Measurements from ENCODE around the gene IRF1. TPM values are rescaled to one million over a fixed set of nuclear protein-coding genes. Genes with fewer than 3 reads are reported as not detected.

IRF1 gene
- total and polyA plus RNA-seq, 4 donors = 32.9 to 141 (median 68.5) TPM

DNA sequence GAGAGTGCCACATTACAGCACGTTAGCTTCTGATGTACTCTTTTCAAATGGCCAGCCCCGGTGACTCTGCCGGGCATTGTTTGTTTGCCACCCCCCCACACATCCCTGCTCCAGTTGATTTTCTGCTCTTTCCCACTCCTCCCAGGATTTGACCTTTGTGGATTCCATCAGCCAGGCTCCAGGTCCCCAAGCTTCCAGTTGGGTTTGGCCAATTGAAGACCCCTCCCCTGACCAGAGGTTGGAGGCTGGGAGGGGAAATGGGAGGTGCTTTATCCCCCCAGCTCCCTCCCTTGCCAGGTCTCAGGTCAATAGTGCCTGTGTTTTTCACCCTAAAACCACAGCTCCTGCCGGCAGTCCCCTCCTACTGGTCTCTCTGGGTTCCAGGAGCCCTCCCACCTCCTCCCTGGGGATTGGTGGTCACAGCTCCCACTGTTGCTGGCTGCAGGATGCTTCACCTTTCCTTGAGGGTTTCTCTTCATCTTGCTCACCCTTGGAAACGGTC is 34.9 kb downstream of the IRF1 start:
- TF ChIP-seq, protein P1, sequence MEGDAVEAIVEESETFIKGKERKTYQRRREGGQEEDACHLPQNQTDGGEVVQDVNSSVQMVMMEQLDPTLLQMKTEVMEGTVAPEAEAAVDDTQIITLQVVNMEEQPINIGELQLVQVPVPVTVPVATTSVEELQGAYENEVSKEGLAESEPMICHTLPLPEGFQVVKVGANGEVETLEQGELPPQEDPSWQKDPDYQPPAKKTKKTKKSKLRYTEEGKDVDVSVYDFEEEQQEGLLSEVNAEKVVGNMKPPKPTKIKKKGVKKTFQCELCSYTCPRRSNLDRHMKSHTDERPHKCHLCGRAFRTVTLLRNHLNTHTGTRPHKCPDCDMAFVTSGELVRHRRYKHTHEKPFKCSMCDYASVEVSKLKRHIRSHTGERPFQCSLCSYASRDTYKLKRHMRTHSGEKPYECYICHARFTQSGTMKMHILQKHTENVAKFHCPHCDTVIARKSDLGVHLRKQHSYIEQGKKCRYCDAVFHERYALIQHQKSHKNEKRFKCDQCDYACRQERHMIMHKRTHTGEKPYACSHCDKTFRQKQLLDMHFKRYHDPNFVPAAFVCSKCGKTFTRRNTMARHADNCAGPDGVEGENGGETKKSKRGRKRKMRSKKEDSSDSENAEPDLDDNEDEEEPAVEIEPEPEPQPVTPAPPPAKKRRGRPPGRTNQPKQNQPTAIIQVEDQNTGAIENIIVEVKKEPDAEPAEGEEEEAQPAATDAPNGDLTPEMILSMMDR (IDR thresholded peaks at IDR 0.05; ENCODE audit: control extremely low read depth, extremely low read depth) = no peak
- Histone ChIP-seq H3K4me3 (no peak overlapping the region), H3K27me3 (ENCODE audit: control insufficient read depth in 3 of 3, insufficient read depth in 3 of 3, low read length in 2 of 3) (no peaks in the 10 kb centered on the region), H3K4me1 (ENCODE audit: control insufficient read depth in 5 of 5, insufficient read depth in 5 of 5, low read length in 5 of 5) (peaks cover 4 to 39% (median 7%) of the 10 kb centered on the region in 5 donors), H3K9ac (ENCODE audit: insufficient read depth in 1 of 2, low read length in 2 of 2) (no peak overlapping the region), H3K27ac (ENCODE audit: low read depth in 1 of 2, low read length in 1 of 2) (peak overlapping the region; percentile 11 to 99), H3K9me3 (ENCODE audit: control insufficient read depth in 4 of 4, insufficient read depth in 3 of 4, low read length in 3 of 4) (no peaks in the 10 kb centered on the region), H3K36me3 (ENCODE audit: control insufficient read depth in 4 of 4, insufficient read depth in 4 of 4, low read length in 4 of 4) (peaks cover 0 to 7% (median 4%) of the 10 kb centered on the region in 4 donors)
- ATAC-seq (ENCODE audit: insufficient read depth, low FRiP score) (no peak), DNase-seq (no peak)
- WGBS, 2 donors = 34 to 36% methylated on average over 5 of the region's 5 CpGs

DNA sequence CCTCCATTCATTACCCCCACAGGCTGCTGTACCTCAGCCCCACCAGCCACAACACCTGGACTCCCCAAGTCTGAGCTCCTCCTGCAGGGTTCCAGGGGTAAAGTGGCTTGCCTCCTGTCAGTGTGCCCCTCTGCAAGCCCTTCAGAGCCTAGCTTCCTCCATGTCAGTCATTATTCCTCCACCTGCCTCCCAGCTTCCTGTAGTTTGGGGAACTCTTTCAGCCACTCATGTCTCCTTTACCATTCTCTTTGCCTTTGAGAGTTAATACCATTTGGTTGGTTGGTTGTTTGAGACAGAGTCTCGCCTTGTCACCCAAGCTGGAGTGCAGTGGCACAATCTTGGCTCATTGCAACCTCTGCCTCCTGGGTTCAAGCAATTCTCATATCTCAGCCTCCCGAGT is 36.2 kb downstream of the IRF1 start:
- Histone ChIP-seq H3K27ac (ENCODE audit: low read depth in 1 of 2, low read length in 1 of 2) (peak overlapping the region in 1 of 2 donors; percentile 69), H3K27me3 (ENCODE audit: control insufficient read depth in 3 of 3, insufficient read depth in 3 of 3, low read length in 2 of 3) (no peaks in the 10 kb centered on the region), H3K9me3 (ENCODE audit: control insufficient read depth in 4 of 4, insufficient read depth in 3 of 4, low read length in 3 of 4) (no peaks in the 10 kb centered on the region), H3K4me3 (no peak overlapping the region), H3K9ac (ENCODE audit: insufficient read depth in 1 of 2, low read length in 2 of 2) (no peak overlapping the region), H3K36me3 (ENCODE audit: control insufficient read depth in 4 of 4, insufficient read depth in 4 of 4, low read length in 4 of 4) (peaks cover 0 to 7% (median 5%) of the 10 kb centered on the region in 4 donors), H3K4me1 (ENCODE audit: control insufficient read depth in 5 of 5, insufficient read depth in 5 of 5, low read length in 5 of 5) (peaks cover 4 to 30% (median 9%) of the 10 kb centered on the region in 5 donors)
- ATAC-seq (ENCODE audit: insufficient read depth, low FRiP score) = no peak
- WGBS, 2 donors = 87 to 89% methylated on average over 2 of the region's 2 CpGs
- TF ChIP-seq, protein P1 (IDR thresholded peaks at IDR 0.05; ENCODE audit: control extremely low read depth, extremely low read depth) = no peak
- no peak for DNase-seq

DNA sequence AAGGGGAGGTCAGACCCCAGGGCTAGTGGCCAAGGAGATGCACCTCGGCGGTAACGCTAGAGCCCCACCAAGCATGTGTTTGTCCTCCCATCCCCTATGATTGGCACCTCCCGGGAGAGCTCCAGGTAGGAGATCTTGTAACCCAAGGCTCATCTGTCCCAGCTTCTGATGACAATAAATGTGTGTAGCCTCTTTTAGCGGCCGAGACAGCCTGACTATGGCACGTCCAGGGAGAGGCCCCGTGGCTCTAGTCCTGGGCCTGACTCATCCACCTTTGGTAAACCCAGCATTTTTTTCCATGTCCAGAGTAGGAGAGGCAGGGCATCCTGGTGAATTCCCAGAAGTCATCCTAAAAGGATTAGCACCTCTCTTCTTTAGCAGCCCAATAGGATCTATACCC is 39.2 kb downstream of the IRF1 start:
- no peak overlapping the region for H3K9ac ChIP-seq (ENCODE audit: insufficient read depth in 1 of 2, low read length in 2 of 2)
- no peak overlapping the region for H3K4me3 ChIP-seq
- WGBS, 2 donors = 89 to 91% methylated on average over 8 of the region's 8 CpGs
- TF ChIP-seq, protein P1 (IDR thresholded peaks at IDR 0.05; ENCODE audit: control extremely low read depth, extremely low read depth) = no peak
- DNase-seq (no peak), ATAC-seq (ENCODE audit: insufficient read depth, low FRiP score) (no peak)
- peak overlapping the region in 1 of 2 donors; percentile 20 for H3K27ac ChIP-seq (ENCODE audit: low read depth in 1 of 2, low read length in 1 of 2)
- no peaks in the 10 kb centered on the region for H3K27me3 ChIP-seq (ENCODE audit: control insufficient read depth in 3 of 3, insufficient read depth in 3 of 3, low read length in 2 of 3)
- H3K4me1 ChIP-seq (ENCODE audit: control insufficient read depth in 5 of 5, insufficient read depth in 5 of 5, low read length in 5 of 5) = peaks cover 0 to 25% (median 13%) of the 10 kb centered on the region in 5 donors
- peaks cover 0 to 9% (median 6%) of the 10 kb centered on the region in 4 donors for H3K36me3 ChIP-seq (ENCODE audit: control insufficient read depth in 4 of 4, insufficient read depth in 4 of 4, low read length in 4 of 4)
- no peaks in the 10 kb centered on the region for H3K9me3 ChIP-seq (ENCODE audit: control insufficient read depth in 4 of 4, insufficient read depth in 3 of 4, low read length in 3 of 4)

DNA sequence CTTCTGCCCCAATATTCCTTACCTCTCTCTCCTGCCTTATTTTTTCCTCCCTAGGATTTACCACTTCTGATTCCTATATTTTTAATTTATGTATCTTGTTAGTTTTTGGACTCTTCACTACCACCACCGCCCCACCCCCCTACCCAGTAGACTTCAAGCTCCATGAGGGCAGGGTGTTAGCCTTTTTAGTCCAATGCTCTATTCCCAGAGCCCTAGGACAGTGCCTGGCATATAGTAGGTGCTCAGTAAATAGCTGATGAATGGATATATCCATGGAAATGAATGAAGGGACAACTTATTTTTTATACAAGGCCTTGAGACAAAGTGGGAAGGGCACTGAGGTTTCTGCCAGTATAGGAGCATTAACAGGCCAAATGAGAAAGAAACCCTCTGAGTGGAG is 41.5 kb downstream of the IRF1 start:
- 95 to 100% methylated on average over 1 of the region's 1 CpG for WGBS, 2 donors
- TF ChIP-seq, protein P1 (IDR thresholded peaks at IDR 0.05; ENCODE audit: control extremely low read depth, extremely low read depth) = no peak
- ATAC-seq (ENCODE audit: insufficient read depth, low FRiP score) = no peak
- Histone ChIP-seq H3K27ac (ENCODE audit: low read depth in 1 of 2, low read length in 1 of 2) (no peak overlapping the region), H3K9ac (ENCODE audit: insufficient read depth in 1 of 2, low read length in 2 of 2) (no peak overlapping the region), H3K36me3 (ENCODE audit: control insufficient read depth in 4 of 4, insufficient read depth in 4 of 4, low read length in 4 of 4) (peaks cover 0 to 9% (median 5%) of the 10 kb centered on the region in 4 donors), H3K9me3 (ENCODE audit: control insufficient read depth in 4 of 4, insufficient read depth in 3 of 4, low read length in 3 of 4) (no peaks in the 10 kb centered on the region), H3K4me3 (no peak overlapping the region), H3K27me3 (ENCODE audit: control insufficient read depth in 3 of 3, insufficient read depth in 3 of 3, low read length in 2 of 3) (no peaks in the 10 kb centered on the region), H3K4me1 (ENCODE audit: control insufficient read depth in 5 of 5, insufficient read depth in 5 of 5, low read length in 5 of 5) (peaks cover 20 to 27% (median 25%) of the 10 kb centered on the region in 5 donors)
- no peak for DNase-seq

Data from lung (tissue), 12 donors.